Peyer's patch (tissue), 4 donors: ENCODE measurements around the gene SLC22A1.

Experiments used
- CTCF ChIP-seq, 6 experiments: fragments of 450-650 bp in 4 of 6; fragments of 200-600 bp in 2 of 6; sonication (generic) in 1 of 6; IDR thresholded peaks; one replicate each; pipeline ENCODE4 v1.5.1; 2017 to 2019; ENCODE audit warnings: antibody characterized with exemption in 6 of 6, mild to moderate bottlenecking in 3 of 6, moderate library complexity in 1 of 6
- POLR2A ChIP-seq, 2 donors: fragments of 450-650 bp; IDR thresholded peaks; one replicate each; pipeline ENCODE4 v1.5.1; 2017; ENCODE audit warnings: antibody characterized with exemption in 2 of 2, mild to moderate bottlenecking in 2 of 2, moderate library complexity in 2 of 2

- TF ChIP-seq CTCF (IDR thresholded peaks at IDR 0.05) (no peak), POLR2A (IDR thresholded peaks at IDR 0.05) (no peak)
Observed at GRCh38 chr6:160135907-160136655, 14.5 kb downstream of the SLC22A1 start.
